ENCODE measurements around the gene SFTPB.

SFTPB gene

DNA sequence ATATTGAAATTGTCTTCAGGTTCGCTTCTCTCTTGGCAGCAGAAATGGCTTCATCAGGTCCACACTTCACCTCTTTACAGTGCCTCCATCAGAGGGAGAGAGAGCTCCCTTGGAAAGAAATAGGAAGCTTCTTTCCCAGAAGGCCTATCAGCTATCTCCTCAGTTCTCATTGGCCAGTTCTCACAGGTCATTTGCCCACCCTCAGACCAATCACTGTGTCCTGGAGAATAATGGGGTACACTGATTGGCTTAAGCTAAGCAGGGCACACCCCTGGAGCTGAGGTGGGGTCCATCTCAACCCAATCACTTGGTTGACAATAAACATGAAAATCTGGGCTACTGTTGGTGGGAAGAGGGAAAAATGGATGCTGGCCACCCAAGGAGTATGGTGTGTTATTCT is 31.3 kb upstream of the SFTPB start (continued):
- TF ChIP-seq PBX3 (CRISPR knock-in tag; IDR thresholded peaks at IDR 0.05) (no peak), ZEB2 (tag by site-specific recombination; IDR thresholded peaks at IDR 0.05) (no peak), ZNF629 (tag by site-specific recombination; IDR thresholded peaks at IDR 0.05) (no peak), ZSCAN5A (tag by site-specific recombination; IDR thresholded peaks at IDR 0.05) (no peak), ZSCAN16 (tag by site-specific recombination; IDR thresholded peaks at IDR 0.05) (no peak), YY2 (tag by site-specific recombination; IDR thresholded peaks at IDR 0.05) (no peak), ZNF239 (tag by site-specific recombination; IDR thresholded peaks at IDR 0.05) (no peak)
- TF ChIP-seq, protein P1, sequence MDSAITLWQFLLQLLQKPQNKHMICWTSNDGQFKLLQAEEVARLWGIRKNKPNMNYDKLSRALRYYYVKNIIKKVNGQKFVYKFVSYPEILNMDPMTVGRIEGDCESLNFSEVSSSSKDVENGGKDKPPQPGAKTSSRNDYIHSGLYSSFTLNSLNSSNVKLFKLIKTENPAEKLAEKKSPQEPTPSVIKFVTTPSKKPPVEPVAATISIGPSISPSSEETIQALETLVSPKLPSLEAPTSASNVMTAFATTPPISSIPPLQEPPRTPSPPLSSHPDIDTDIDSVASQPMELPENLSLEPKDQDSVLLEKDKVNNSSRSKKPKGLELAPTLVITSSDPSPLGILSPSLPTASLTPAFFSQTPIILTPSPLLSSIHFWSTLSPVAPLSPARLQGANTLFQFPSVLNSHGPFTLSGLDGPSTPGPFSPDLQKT (IDR thresholded peaks at IDR 0.05; ENCODE audit: borderline replicate concordance, low read depth, low read length): no peak
- TF ChIP-seq, protein P2, sequence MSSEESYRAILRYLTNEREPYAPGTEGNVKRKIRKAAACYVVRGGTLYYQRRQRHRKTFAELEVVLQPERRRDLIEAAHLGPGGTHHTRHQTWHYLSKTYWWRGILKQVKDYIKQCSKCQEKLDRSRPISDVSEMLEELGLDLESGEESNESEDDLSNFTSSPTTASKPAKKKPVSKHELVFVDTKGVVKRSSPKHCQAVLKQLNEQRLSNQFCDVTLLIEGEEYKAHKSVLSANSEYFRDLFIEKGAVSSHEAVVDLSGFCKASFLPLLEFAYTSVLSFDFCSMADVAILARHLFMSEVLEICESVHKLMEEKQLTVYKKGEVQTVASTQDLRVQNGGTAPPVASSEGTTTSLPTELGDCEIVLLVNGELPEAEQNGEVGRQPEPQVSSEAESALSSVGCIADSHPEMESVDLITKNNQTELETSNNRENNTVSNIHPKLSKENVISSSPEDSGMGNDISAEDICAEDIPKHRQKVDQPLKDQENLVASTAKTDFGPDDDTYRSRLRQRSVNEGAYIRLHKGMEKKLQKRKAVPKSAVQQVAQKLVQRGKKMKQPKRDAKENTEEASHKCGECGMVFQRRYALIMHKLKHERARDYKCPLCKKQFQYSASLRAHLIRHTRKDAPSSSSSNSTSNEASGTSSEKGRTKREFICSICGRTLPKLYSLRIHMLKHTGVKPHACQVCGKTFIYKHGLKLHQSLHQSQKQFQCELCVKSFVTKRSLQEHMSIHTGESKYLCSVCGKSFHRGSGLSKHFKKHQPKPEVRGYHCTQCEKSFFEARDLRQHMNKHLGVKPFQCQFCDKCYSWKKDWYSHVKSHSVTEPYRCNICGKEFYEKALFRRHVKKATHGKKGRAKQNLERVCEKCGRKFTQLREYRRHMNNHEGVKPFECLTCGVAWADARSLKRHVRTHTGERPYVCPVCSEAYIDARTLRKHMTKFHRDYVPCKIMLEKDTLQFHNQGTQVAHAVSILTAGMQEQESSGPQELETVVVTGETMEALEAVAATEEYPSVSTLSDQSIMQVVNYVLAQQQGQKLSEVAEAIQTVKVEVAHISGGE (tag by site-specific recombination; conservative IDR thresholded peaks at IDR 0.05; ENCODE audit: low read depth): no peak
- TF ChIP-seq, protein P3, sequence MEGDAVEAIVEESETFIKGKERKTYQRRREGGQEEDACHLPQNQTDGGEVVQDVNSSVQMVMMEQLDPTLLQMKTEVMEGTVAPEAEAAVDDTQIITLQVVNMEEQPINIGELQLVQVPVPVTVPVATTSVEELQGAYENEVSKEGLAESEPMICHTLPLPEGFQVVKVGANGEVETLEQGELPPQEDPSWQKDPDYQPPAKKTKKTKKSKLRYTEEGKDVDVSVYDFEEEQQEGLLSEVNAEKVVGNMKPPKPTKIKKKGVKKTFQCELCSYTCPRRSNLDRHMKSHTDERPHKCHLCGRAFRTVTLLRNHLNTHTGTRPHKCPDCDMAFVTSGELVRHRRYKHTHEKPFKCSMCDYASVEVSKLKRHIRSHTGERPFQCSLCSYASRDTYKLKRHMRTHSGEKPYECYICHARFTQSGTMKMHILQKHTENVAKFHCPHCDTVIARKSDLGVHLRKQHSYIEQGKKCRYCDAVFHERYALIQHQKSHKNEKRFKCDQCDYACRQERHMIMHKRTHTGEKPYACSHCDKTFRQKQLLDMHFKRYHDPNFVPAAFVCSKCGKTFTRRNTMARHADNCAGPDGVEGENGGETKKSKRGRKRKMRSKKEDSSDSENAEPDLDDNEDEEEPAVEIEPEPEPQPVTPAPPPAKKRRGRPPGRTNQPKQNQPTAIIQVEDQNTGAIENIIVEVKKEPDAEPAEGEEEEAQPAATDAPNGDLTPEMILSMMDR (tag by site-specific recombination; IDR thresholded peaks at IDR 0.05): no peak

GRCh38 chr2:85698880-85699254 is 30.9 kb upstream of the SFTPB start:
- no peaks in the 10 kb centered on the region; the same call in 1 of the 2 replicates for H3K4me1 ChIP-seq (ENCODE audit: control insufficient read depth, insufficient read depth, low read length)
- no peak overlapping the region for H3K27ac ChIP-seq (ENCODE audit: extremely low read depth, low read depth, low read length)
- no peak overlapping the region for H3K4me3 ChIP-seq (ENCODE audit: low read depth, low read length)
- POLR2A ChIA-PET: interaction anchor here (0.5 kb wide), 1 partner anchor 280 kb away, joined by 3 read pairs; the partner anchor contains the start of gene SH2D6
- H3K9me3 ChIP-seq (ENCODE audit: control insufficient read depth, insufficient read depth, low read depth, low read length): no peaks in the 10 kb centered on the region
- H3K36me3 ChIP-seq (ENCODE audit: control insufficient read depth in 2 of 2, insufficient read depth in 1 of 2, low read length in 2 of 2): no peaks in the 10 kb centered on the region
- CTCF ChIA-PET: interaction anchor here (0.6 to 6.2 kb wide), 3 partner anchors 8 to 45 kb away, joined by 3 to 54 read pairs (median 6); no protein-coding TSS in a partner anchor
- no peak for TF ChIP-seq ZNF280C (tag by site-specific recombination; IDR thresholded peaks at IDR 0.05)
- TF ChIP-seq ZNF391 (tag by site-specific recombination; IDR thresholded peaks at IDR 0.05; ENCODE audit: borderline replicate concordance, low read depth): no peak
- TF ChIP-seq ZNF791 (tag by site-specific recombination; IDR thresholded peaks at IDR 0.05): no peak
- no peak for TF ChIP-seq ZBTB6 (tag by site-specific recombination; IDR thresholded peaks at IDR 0.05)
- no peak for TF ChIP-seq PRDM4 (tag by site-specific recombination; IDR thresholded peaks at IDR 0.05)
- TF ChIP-seq, protein P2 (tag by site-specific recombination; conservative IDR thresholded peaks at IDR 0.05; ENCODE audit: low read depth): no peak
- TF ChIP-seq KLF9 (tag by site-specific recombination; IDR thresholded peaks at IDR 0.05; ENCODE audit: low read depth): no peak
